ENCODE measurements around the gene KCNJ18. TPM values are rescaled to one million over a fixed set of nuclear protein-coding genes. Genes with fewer than 3 reads are reported as not detected.
"Not testable (repeated sequence)": the region's sequence is repeated elsewhere in the genome, so short reads cannot be mapped to it uniquely, and the experiment has no call there.

Gene KCNJ18
- total RNA-seq, 1 experiment from 2014 or later: 0.51 TPM

GRCh38 chr17:21751111-21751510, 58.8 kb downstream of the KCNJ18 start:
- H3K79me2 ChIP-seq (ENCODE audit: low read length); BruUV-seq (replicated peaks); H4K20me1 ChIP-seq (ENCODE audit: low read length); H3K27ac ChIP-seq (ENCODE audit: low read length); H3K36me3 ChIP-seq (ENCODE audit: low read depth, low read length); H3K9me2 ChIP-seq (replicated peaks; ENCODE audit: low read length); H3K9ac ChIP-seq (ENCODE audit: low read length); H3K4me2 ChIP-seq (ENCODE audit: low read length); CTCF ChIA-PET; H3K4me3 ChIP-seq (ENCODE audit: low read length); ATAC-seq; H2AFZ ChIP-seq (ENCODE audit: low read length); H3K9me3 ChIP-seq (ENCODE audit: low read length); intact Hi-C loops (cut with micrococcal nuclease); DNase-seq; POLR2A ChIA-PET (ENCODE audit: unreplicated experiment); H3K27me3 ChIP-seq (ENCODE audit: low read length); H3F3A ChIP-seq (ENCODE audit: low read length, unreplicated experiment); H3K4me1 ChIP-seq (ENCODE audit: insufficient read depth, low read length): not testable (repeated sequence)
